ENCODE measurements around the gene OR51A7.
"Not testable (repeated sequence)": the region's sequence is repeated elsewhere in the genome, so short reads cannot be mapped to it uniquely, and the experiment has no call there.

The OR51A7 gene

DNA sequence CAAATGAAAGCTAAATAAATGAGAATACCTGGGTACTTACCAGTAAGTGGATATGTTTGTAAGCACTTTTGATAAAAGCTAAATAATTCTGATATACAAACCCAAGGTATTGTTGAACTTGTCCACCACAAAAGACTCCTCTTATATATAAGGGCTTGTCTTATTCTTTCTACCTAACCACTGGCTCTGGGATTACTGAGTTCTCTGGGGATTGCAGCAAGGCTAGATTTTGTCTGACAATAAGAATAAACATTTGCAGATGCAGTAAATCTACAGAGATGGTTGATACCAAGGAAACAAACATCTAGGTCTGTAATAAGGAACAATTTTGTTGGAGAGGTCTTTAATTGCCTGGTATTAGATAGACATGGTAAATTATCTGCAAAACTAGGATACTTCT, 43.9 kb downstream of the OR51A7 start, which contains the start of gene OR51A4:
Gene OR51A4, minus strand, starts transcription at position 101 of the 400 bp plus-strand sequence. CDS start 505 bp downstream, outside the sequence.
- DNase-seq (ENCODE audit: low read depth in 2 of 2, low spot score in 1 of 2): no peak

DNA sequence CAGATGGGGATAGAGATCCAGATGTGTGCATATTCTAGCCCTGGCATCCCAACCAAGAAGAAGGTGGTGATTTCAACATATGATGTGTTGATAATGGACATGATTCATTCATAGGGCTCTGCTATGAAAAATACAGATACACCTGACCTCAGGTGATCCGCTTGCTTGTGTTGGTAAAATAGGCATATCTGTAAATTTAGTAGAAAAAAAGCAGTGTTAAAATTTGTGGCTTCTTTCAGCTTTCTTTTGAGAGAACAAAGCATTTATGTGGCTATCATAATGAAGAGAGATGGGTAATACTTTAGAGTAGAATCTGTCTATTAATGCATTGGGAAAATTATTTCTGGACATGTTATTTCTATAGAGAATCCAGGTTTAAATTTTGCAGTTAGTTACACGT, 52.0 kb downstream of the OR51A7 start, which contains the start of gene OR51A2:
Gene OR51A2, minus strand, starts transcription at position 101 of the 400 bp plus-strand sequence. Its CDS starts 0 bp downstream, at position 101.
- not testable (repeated sequence) for DNase-seq (ENCODE audit: low read depth in 2 of 2, low spot score in 1 of 2)

DNA sequence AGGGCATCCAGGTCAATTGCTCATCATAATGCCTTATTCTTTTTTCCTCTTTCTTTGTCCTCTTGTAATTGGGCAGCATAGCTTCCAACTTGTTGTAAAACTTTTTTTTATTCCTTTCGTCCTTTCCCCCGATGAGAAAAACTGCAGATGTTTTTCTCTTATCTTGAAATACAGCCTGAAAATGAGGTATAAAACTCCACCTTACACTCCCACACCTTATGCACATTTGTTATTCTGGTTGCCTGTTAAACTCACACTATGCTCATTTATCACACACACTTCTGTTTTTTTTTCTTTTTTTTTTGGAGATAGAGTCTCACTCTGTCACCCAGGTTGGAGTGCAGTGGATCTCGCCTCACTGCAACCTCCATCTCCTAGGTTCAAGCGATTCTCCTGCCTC, 53.8 kb downstream of the OR51A7 start:
- no peak for DNase-seq (ENCODE audit: low read depth in 2 of 2, low spot score in 1 of 2)

Data from stimulated activated CD8-positive, alpha-beta memory T cell treated with anti-CD3 and anti-CD28 coated beads, Interleukin-4, amount 100 ng/mL, for 1 hour (primary cell).